OCI-LY1 (cell line): ENCODE results near the gene NKX2-8.

ENCODE experiments used
- H2AFZ ChIP-seq: fragments of 200-600 bp; sonication (generic), shearing (Covaris generic); 2 replicates; pipeline ENCODE4 v1.6.0; 2014; ENCODE audit warnings: antibody characterized with exemption, mild to moderate bottlenecking, low read length
- H3F3A ChIP-seq: fragments of 200-600 bp; sonication (generic), shearing (Covaris generic); 2 replicates; pipeline ENCODE4 v1.6.0; 2014; ENCODE audit warnings: mild to moderate bottlenecking, antibody characterized with exemption, low read length, moderate library complexity; ENCODE audit not compliant: insufficient read depth
- H3K27ac ChIP-seq: fragments of 200-600 bp; sonication (generic); 2 replicates; pipeline ENCODE4 v1.5.1; 2014; ENCODE audit warnings: low read length, mixed run types, mild to moderate bottlenecking, low read depth; ENCODE audit not compliant: poor library complexity, severe bottlenecking
- H3K27me3 ChIP-seq: fragments of 200-600 bp; sonication (generic); 2 replicates; pipeline ENCODE4 v1.6.0; 2014; ENCODE audit warnings: antibody characterized with exemption, mild to moderate bottlenecking, low read length, moderate library complexity; ENCODE audit not compliant: insufficient read depth
- H3K36me3 ChIP-seq: fragments of 200-600 bp; sonication (generic); 2 replicates; pipeline ENCODE4 v1.6.1; 2014; ENCODE audit warnings: mild to moderate bottlenecking, antibody characterized with exemption, low read length, moderate library complexity, mixed read lengths; ENCODE audit not compliant: insufficient read depth
- H3K4me1 ChIP-seq: fragments of 200-600 bp; sonication (generic); 2 replicates; pipeline ENCODE4 v1.5.1; 2014; ENCODE audit warnings: mild to moderate bottlenecking, low read length, moderate library complexity; ENCODE audit not compliant: insufficient read depth, severe bottlenecking
- H3K4me2 ChIP-seq: fragments of 200-600 bp; sonication (generic), shearing (Covaris generic); 2 replicates; pipeline ENCODE4 v1.6.1; 2014; ENCODE audit warnings: low read length
- H3K4me3 ChIP-seq: fragments of 200-600 bp; sonication (generic); 2 replicates; pipeline ENCODE4 v1.5.1; 2014; ENCODE audit warnings: low read length, low read depth, mild to moderate bottlenecking, mixed read lengths; ENCODE audit not compliant: poor library complexity, severe bottlenecking
- H3K79me2 ChIP-seq: fragments of 200-600 bp; shearing (Covaris generic); 2 replicates; pipeline ENCODE4 v1.6.1; 2016; ENCODE audit warnings: mixed run types, low read length, mixed read lengths; ENCODE audit not compliant: insufficient read depth
- H3K9ac ChIP-seq: fragments of 200-600 bp; sonication (generic), shearing (Covaris generic); 2 replicates; pipeline ENCODE4 v1.6.1; 2014; ENCODE audit warnings: mild to moderate bottlenecking, low read length, mixed read lengths
- H3K9me2 ChIP-seq: fragments of 200-600 bp; sonication (generic), shearing (Covaris generic); 2 replicates; pipeline ENCODE4 v1.6.1; 2014; ENCODE audit warnings: low read depth, mild to moderate bottlenecking, low read length, mixed read lengths
- H3K9me3 ChIP-seq: fragments of 200-600 bp; shearing (Covaris generic); 2 replicates; pipeline ENCODE4 v1.6.1; 2014; ENCODE audit warnings: low read length, mixed read lengths
- H4K20me1 ChIP-seq: fragments of 200-600 bp; sonication (generic), shearing (Covaris generic); 2 replicates; pipeline ENCODE4 v1.6.0; 2016; ENCODE audit warnings: mild to moderate bottlenecking, low read length; ENCODE audit not compliant: insufficient read depth
- EZH2 ChIP-seq: fragments of 200-600 bp; sonication (generic), shearing (Covaris generic); IDR thresholded peaks from 2 replicates; pipeline ENCODE4 v1.8.0; 2017; ENCODE audit warnings: borderline replicate concordance, mixed run types, mild to moderate bottlenecking, antibody characterized with exemption, low read length, moderate library complexity, mixed read lengths
- TF ChIP-seq, protein P1 (sequence below): fragments of 200-600 bp; sonication (generic), shearing (Covaris generic); IDR thresholded peaks from 2 replicates; pipeline ENCODE4 v1.5.1; 2017; ENCODE audit warnings: mild to moderate bottlenecking, antibody characterized with exemption, low read length, moderate library complexity, mixed read lengths

NKX2-8 gene

GRCh38 chr14:36605506-36605857, 23.1 kb upstream of the NKX2-8 start:
- Histone ChIP-seq H3K4me3 (no peak overlapping the region), H3K79me2 (no peaks in the 10 kb centered on the region), H3K27me3 (no peaks in the 10 kb centered on the region), H3K4me1 (no peaks in the 10 kb centered on the region), H4K20me1 (no peaks in the 10 kb centered on the region), H3K27ac (no peak overlapping the region), H3F3A (no peaks in the 10 kb centered on the region), H2AFZ (no peak overlapping the region), H3K9ac (no peak overlapping the region), H3K4me2 (no peak overlapping the region), H3K36me3 (no peaks in the 10 kb centered on the region), H3K9me3 (no peaks in the 10 kb centered on the region), H3K9me2 (no peaks in the 10 kb centered on the region)
- TF ChIP-seq, protein P1, sequence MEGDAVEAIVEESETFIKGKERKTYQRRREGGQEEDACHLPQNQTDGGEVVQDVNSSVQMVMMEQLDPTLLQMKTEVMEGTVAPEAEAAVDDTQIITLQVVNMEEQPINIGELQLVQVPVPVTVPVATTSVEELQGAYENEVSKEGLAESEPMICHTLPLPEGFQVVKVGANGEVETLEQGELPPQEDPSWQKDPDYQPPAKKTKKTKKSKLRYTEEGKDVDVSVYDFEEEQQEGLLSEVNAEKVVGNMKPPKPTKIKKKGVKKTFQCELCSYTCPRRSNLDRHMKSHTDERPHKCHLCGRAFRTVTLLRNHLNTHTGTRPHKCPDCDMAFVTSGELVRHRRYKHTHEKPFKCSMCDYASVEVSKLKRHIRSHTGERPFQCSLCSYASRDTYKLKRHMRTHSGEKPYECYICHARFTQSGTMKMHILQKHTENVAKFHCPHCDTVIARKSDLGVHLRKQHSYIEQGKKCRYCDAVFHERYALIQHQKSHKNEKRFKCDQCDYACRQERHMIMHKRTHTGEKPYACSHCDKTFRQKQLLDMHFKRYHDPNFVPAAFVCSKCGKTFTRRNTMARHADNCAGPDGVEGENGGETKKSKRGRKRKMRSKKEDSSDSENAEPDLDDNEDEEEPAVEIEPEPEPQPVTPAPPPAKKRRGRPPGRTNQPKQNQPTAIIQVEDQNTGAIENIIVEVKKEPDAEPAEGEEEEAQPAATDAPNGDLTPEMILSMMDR: no peak
- no peak for TF ChIP-seq EZH2

DNA sequence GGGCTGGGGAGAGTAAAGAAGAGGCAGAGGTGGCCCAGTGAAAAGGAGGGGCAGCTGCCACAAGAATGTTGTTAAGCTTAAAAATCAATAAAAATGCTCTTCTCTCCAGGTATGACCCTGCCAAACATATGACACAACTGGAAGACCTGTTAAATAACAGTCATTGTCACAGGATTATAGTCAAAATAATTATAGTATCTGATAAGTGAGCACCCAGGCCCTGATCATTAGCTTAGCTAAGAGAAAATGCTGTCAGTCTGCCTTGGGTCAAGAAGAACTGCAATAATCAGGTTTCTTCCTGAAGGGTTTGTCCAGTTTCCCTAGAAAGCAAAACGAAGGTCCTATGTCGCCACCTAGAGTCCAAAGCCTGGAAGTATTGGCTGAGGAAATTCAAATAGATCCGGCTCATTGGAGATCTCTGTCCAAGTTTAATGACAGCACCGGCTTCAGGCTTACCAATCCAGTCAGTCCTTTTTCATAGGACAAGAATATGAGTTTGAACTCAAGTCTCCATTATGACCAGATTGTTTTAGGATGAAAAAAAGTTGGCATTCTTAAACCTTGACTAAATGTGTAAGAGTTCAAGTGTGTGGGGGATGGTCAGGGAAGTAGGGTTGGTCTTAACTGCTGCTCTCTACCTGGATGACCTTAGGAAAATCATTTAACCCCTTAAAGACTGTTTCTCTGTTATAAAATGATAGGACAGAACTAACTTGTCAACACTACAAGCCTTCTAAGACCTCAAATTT, 22.5 kb upstream of the NKX2-8 start:
- Histone ChIP-seq H3K27me3 (no peaks in the 10 kb centered on the region), H2AFZ (no peak overlapping the region), H3K9me3 (no peaks in the 10 kb centered on the region), H3F3A (no peaks in the 10 kb centered on the region), H3K4me2 (no peak overlapping the region), H3K79me2 (no peaks in the 10 kb centered on the region), H3K4me3 (no peak overlapping the region), H3K36me3 (no peaks in the 10 kb centered on the region), H3K9ac (no peak overlapping the region), H3K4me1 (no peaks in the 10 kb centered on the region), H4K20me1 (no peaks in the 10 kb centered on the region), H3K9me2 (no peaks in the 10 kb centered on the region), H3K27ac (no peak overlapping the region)
- no peak for TF ChIP-seq EZH2
- TF ChIP-seq, protein P1: peak; percentile 76

- H3K27me3 ChIP-seq: no peaks in the 10 kb centered on the region
- H2AFZ ChIP-seq: no peak overlapping the region
- TF ChIP-seq, protein P1: no peak
- TF ChIP-seq EZH2: no peak
- H3K36me3 ChIP-seq: no peaks in the 10 kb centered on the region
- H3K9me3 ChIP-seq: no peaks in the 10 kb centered on the region
- H3K9ac ChIP-seq: no peak overlapping the region
- H3K4me3 ChIP-seq: no peak overlapping the region
- no peaks in the 10 kb centered on the region for H3K9me2 ChIP-seq
- H3K79me2 ChIP-seq: no peaks in the 10 kb centered on the region
- H4K20me1 ChIP-seq: no peaks in the 10 kb centered on the region
- no peaks in the 10 kb centered on the region for H3F3A ChIP-seq
- H3K4me2 ChIP-seq: no peak overlapping the region
- H3K27ac ChIP-seq: no peak overlapping the region
- H3K4me1 ChIP-seq: no peaks in the 10 kb centered on the region
Observed at GRCh38 chr14:36600431-36600830, 18.0 kb upstream of the NKX2-8 start.
